Measurements from ENCODE around the gene CLEC4G. TPM values are rescaled to one million over a fixed set of nuclear protein-coding genes. Genes with fewer than 3 reads are reported as not detected.

CLEC4G gene
- polyA plus RNA-seq, 2 of the 4 experiments (the other 2 are of a cell fraction), result not detected

GRCh38 chr19:7682175-7682855 lies 49.6 kb downstream of the CLEC4G start (continued):
- no peak for TF ChIP-seq CTCF (IDR thresholded peaks at IDR 0.05)

GRCh38 chr19:7681340-7682174 lies 50.4 kb downstream of the CLEC4G start:
- no peaks in the 10 kb centered on the region for H3K9me3 ChIP-seq
- no peak for FAIRE-seq
- no peak for TF ChIP-seq NPAS2 (CRISPR knock-in tag; IDR thresholded peaks at IDR 0.05; ENCODE audit: borderline replicate concordance)
- no peak for TF ChIP-seq SREBF2 (IDR thresholded peaks at IDR 0.05)
- no peak for TF ChIP-seq GATA3 (IDR thresholded peaks at IDR 0.05; ENCODE audit: borderline replicate concordance)
- no peak for TF ChIP-seq BCL3 (IDR thresholded peaks at IDR 0.05)
- TF ChIP-seq JUN (IDR thresholded peaks at IDR 0.05), result no peak
- no peak for TF ChIP-seq E2F6 (IDR thresholded peaks at IDR 0.05; ENCODE audit: borderline replicate concordance, low read depth)
- TF ChIP-seq CHD2 (IDR thresholded peaks at IDR 0.05; ENCODE audit: low read length, partially characterized antibody), result peak; percentile 30
- no peak for TF ChIP-seq HMGXB4 (CRISPR knock-in tag; IDR thresholded peaks at IDR 0.05; ENCODE audit: borderline replicate concordance)
- no peak for TF ChIP-seq RNF2 (IDR thresholded peaks at IDR 0.05; ENCODE audit: borderline replicate concordance, low read depth)
- no peak for TF ChIP-seq CHD4 (IDR thresholded peaks at IDR 0.05; ENCODE audit: borderline replicate concordance)
- TF ChIP-seq POLR2A (IDR thresholded peaks at IDR 0.05; ENCODE audit: low read length), result no peak
- no peak for TF ChIP-seq RARB (CRISPR knock-in tag; IDR thresholded peaks at IDR 0.05)
- TF ChIP-seq MAZ (IDR thresholded peaks at IDR 0.05; ENCODE audit: borderline replicate concordance, low read depth, low read length), result no peak
- TF ChIP-seq EHMT2 (IDR thresholded peaks at IDR 0.05; ENCODE audit: low read depth), result no peak
- TF ChIP-seq RAD21 (conservative IDR thresholded peaks at IDR 0.05 in 1 of 2, IDR thresholded peaks at IDR 0.05 in 1 of 2), result 0 out of 5 replicates have a peak, but pooled peaks of 1 of the 2 experiments have one; percentile 22
- no peak for TF ChIP-seq HEYL (CRISPR knock-in tag; IDR thresholded peaks at IDR 0.05)
- no peak for TF ChIP-seq MAFK (IDR thresholded peaks at IDR 0.05; ENCODE audit: partially characterized antibody)
- no peak for TF ChIP-seq ZSCAN20 (CRISPR knock-in tag; IDR thresholded peaks at IDR 0.05)
- no peak for TF ChIP-seq FOSL2 (IDR thresholded peaks at IDR 0.05)
- TF ChIP-seq FOSL2 (CRISPR knock-in tag; IDR thresholded peaks at IDR 0.05), result no peak
- TF ChIP-seq TP53 (CRISPR knock-in tag; IDR thresholded peaks at IDR 0.05), result no peak
- no peak for TF ChIP-seq USF2 (IDR thresholded peaks at IDR 0.05)
- no peak for TF ChIP-seq HOXB5 (CRISPR knock-in tag; IDR thresholded peaks at IDR 0.05)
- peak; percentile 80 to 94 for TF ChIP-seq CEBPB (IDR thresholded peaks at IDR 0.05)
- no peak for TF ChIP-seq BHLHE40 (IDR thresholded peaks at IDR 0.05; ENCODE audit: low read depth, low read length)
- TF ChIP-seq HOXA7 (CRISPR knock-in tag; IDR thresholded peaks at IDR 0.05), result no peak
- no peak for TF ChIP-seq NR3C1 (IDR thresholded peaks at IDR 0.05)
- no peak for TF ChIP-seq POLR2AphosphoS2 (conservative IDR thresholded peaks at IDR 0.05; ENCODE audit: low read length)
- peak; percentile 40; the same call in 2 of the 3 replicates for TF ChIP-seq SMC3 (IDR thresholded peaks at IDR 0.05)
- no peak for TF ChIP-seq HES2 (IDR thresholded peaks at IDR 0.05)

More at GRCh38 chr19:7681340-7682174, 50.4 kb downstream of the CLEC4G start:
- H3K4me2 ChIP-seq, result peak overlapping the region; percentile 100
- ATAC-seq, result peak; percentile 62 to 74; a peak in 5 of 6 replicates
- peak; percentile 77 to 79 for DNase-seq (ENCODE audit: low read depth in 1 of 2, low spot score in 1 of 2)
- H3K4me3 ChIP-seq, result peak overlapping the region; percentile 99
- POLR2A ChIA-PET, result interaction anchor here (1.0 to 2.0 kb wide), 2 partner anchors 113 to 118 kb away, joined by 3 to 5 read pairs; no protein-coding TSS in a partner anchor
- WGBS (ENCODE audit: missing lambda C conversion rate), result 27% methylated on average over 35 of the region's 43 CpGs
- H3K4me1 ChIP-seq, result peaks cover 10% of the 10 kb centered on the region; the same call in 2 of the 3 replicates
- CTCF ChIA-PET, result interaction anchor here (0.6 to 3.2 kb wide), 50 partner anchors 8 to 586 kb away, joined by 3 to 45 read pairs (median 4); partner anchors contain the start of genes CD209, PET100, RETN and STXBP2
- peak overlapping the region; percentile 99 for H3K27ac ChIP-seq
